ENCODE data around the gene COL9A1. TPM values are rescaled to one million over a fixed set of nuclear protein-coding genes. Genes with fewer than 3 reads are reported as not detected.

COL9A1 gene
- total and polyA plus RNA-seq, 2 donors (not counting 1 experiment from before 2014, with no cell fraction given): not detected

DNA sequence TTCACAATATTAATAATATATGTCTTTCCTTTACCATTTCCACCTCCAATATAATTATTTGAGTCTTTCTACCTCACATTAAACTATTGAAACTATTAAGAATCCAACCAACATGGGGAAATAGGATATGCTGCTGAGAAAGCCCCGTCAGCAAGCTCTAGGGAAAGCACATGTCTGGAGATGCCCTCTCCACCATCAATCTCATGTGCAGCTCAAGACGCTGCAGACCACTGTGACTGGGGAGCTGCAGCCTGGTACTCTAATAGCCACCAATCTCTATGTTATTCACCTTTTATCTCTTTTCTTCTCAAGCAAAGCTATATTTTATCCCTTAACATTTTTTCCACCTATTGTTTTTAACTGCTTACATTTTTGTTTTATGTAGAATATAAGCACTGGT lies 50.3 kb downstream of the COL9A1 start:
- H3K27ac Mint-ChIP-seq: no peak overlapping the region
- POLR2A ChIA-PET: no interaction called here

DNA sequence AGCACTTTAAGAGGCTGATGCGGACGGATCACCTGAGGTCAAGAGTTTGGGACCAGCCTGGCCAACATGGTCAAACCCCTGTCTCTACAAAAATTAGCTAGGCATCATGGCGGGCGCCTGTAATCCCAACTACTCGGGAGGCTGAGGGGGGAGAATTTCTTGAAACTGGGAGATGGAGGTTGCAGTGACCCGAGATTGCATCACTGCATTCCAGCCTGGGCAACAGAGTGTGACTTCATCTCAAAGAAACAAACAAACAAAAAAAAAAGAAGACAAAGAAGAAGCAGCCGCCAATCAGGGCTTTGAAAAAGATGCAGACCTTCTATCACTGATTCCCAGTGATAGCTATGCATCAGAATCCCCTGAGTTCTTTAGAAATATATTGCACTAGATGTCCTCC lies 56.8 kb downstream of the COL9A1 start:
- H3K79me2 ChIP-seq (ENCODE audit: control insufficient read depth, insufficient read depth, low read length): no peaks in the 10 kb centered on the region
- Mint-ChIP-seq H3K27me3 (peaks cover 20% of the 10 kb centered on the region), H3K9me3 (ENCODE audit: insufficient read depth) (no peaks in the 10 kb centered on the region), H3K4me3 (no peak overlapping the region), H3K4me1 (no peaks in the 10 kb centered on the region), H3K27ac (no peak overlapping the region)
- H4K20me1 ChIP-seq (ENCODE audit: control insufficient read depth, insufficient read depth, low read length, poor library complexity, severe bottlenecking): no peaks in the 10 kb centered on the region
- H3K4me2 ChIP-seq (replicated peaks; ENCODE audit: low read depth, low read length, poor library complexity, severe bottlenecking): no peak overlapping the region
- no peaks in the 10 kb centered on the region for H3K36me3 ChIP-seq (replicated peaks in 1 of 2; ENCODE audit: control extremely low read depth in 1 of 2, control insufficient read depth in 1 of 2, extremely low read depth in 1 of 2, insufficient read depth in 2 of 2, low read length in 1 of 2)
- no peak overlapping the region for H2AFZ ChIP-seq (ENCODE audit: insufficient read depth, low read depth, low read length, poor library complexity, severe bottlenecking)
- H3K27me3 ChIP-seq (replicated peaks in 1 of 4; ENCODE audit: control extremely low read depth in 1 of 4, control insufficient read depth in 3 of 4, insufficient read depth in 4 of 4, low read length in 3 of 4): no peaks in the 10 kb centered on the region
- ATAC-seq (ENCODE audit: low read depth) (no peak), DNase-seq (no peak)
- H3K27ac ChIP-seq (ENCODE audit: low read length in 2 of 2): no peak overlapping the region
- no CpG with 5 or more reads among the region's 7 CpGs for WGBS (ENCODE audit: insufficient coverage)
- intact Hi-C loops (cut with micrococcal nuclease): no loop called here
- H3K4me1 ChIP-seq (ENCODE audit: control insufficient read depth in 2 of 2, insufficient read depth in 2 of 2, low read length in 2 of 2): no peaks in the 10 kb centered on the region
- TF ChIP-seq, protein P1, sequence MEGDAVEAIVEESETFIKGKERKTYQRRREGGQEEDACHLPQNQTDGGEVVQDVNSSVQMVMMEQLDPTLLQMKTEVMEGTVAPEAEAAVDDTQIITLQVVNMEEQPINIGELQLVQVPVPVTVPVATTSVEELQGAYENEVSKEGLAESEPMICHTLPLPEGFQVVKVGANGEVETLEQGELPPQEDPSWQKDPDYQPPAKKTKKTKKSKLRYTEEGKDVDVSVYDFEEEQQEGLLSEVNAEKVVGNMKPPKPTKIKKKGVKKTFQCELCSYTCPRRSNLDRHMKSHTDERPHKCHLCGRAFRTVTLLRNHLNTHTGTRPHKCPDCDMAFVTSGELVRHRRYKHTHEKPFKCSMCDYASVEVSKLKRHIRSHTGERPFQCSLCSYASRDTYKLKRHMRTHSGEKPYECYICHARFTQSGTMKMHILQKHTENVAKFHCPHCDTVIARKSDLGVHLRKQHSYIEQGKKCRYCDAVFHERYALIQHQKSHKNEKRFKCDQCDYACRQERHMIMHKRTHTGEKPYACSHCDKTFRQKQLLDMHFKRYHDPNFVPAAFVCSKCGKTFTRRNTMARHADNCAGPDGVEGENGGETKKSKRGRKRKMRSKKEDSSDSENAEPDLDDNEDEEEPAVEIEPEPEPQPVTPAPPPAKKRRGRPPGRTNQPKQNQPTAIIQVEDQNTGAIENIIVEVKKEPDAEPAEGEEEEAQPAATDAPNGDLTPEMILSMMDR (IDR thresholded peaks at IDR 0.05): no peak
- TF ChIP-seq EZH2 (IDR thresholded peaks at IDR 0.05; ENCODE audit: borderline replicate concordance, insufficient read depth, low read depth, low read length, poor library complexity, severe bottlenecking): no peak
- no peaks in the 10 kb centered on the region for H3K9me3 ChIP-seq (ENCODE audit: control extremely low read depth in 1 of 3, control insufficient read depth in 2 of 3, insufficient read depth in 1 of 3, low read length in 2 of 3)
- no peak overlapping the region for H3K4me3 ChIP-seq (ENCODE audit: control extremely low read depth in 1 of 5, extremely low read depth in 1 of 5, insufficient read depth in 1 of 5, low read depth in 2 of 5, low read length in 4 of 5)
- POLR2A ChIA-PET: no interaction called here
- H3K9ac ChIP-seq (ENCODE audit: low read length): no peak overlapping the region
- CTCF ChIA-PET: no interaction called here

More for the DNA sequence above, 50.3 kb downstream of the COL9A1 start:
- H3K9me3 Mint-ChIP-seq (ENCODE audit: insufficient read depth): no peaks in the 10 kb centered on the region
- TF ChIP-seq, protein P1 (IDR thresholded peaks at IDR 0.05): no peak
- no peak for TF ChIP-seq EZH2 (IDR thresholded peaks at IDR 0.05; ENCODE audit: borderline replicate concordance, insufficient read depth, low read depth, low read length, poor library complexity, severe bottlenecking)
- Histone ChIP-seq H3K4me2 (replicated peaks; ENCODE audit: low read depth, low read length, poor library complexity, severe bottlenecking) (no peak overlapping the region), H3K27ac (ENCODE audit: low read length in 2 of 2) (no peak overlapping the region), H4K20me1 (ENCODE audit: control insufficient read depth, insufficient read depth, low read length, poor library complexity, severe bottlenecking) (no peaks in the 10 kb centered on the region), H3K27me3 (replicated peaks in 1 of 4; ENCODE audit: control extremely low read depth in 1 of 4, control insufficient read depth in 3 of 4, insufficient read depth in 4 of 4, low read length in 3 of 4) (peaks cover 0 to 4% (median 0%) of the 10 kb centered on the region in 4 experiments), H2AFZ (ENCODE audit: insufficient read depth, low read depth, low read length, poor library complexity, severe bottlenecking) (no peak overlapping the region), H3K79me2 (ENCODE audit: control insufficient read depth, insufficient read depth, low read length) (no peaks in the 10 kb centered on the region), H3K4me3 (ENCODE audit: control extremely low read depth in 1 of 5, extremely low read depth in 1 of 5, insufficient read depth in 1 of 5, low read depth in 2 of 5, low read length in 4 of 5) (no peak overlapping the region), H3K4me1 (ENCODE audit: control insufficient read depth in 2 of 2, insufficient read depth in 2 of 2, low read length in 2 of 2) (no peaks in the 10 kb centered on the region), H3K36me3 (replicated peaks in 1 of 2; ENCODE audit: control extremely low read depth in 1 of 2, control insufficient read depth in 1 of 2, extremely low read depth in 1 of 2, insufficient read depth in 2 of 2, low read length in 1 of 2) (no peaks in the 10 kb centered on the region), H3K9ac (ENCODE audit: low read length) (no peak overlapping the region), H3K9me3 (ENCODE audit: control extremely low read depth in 1 of 3, control insufficient read depth in 2 of 3, insufficient read depth in 1 of 3, low read length in 2 of 3) (no peaks in the 10 kb centered on the region)
- CTCF ChIA-PET: no interaction called here
- H3K4me3 Mint-ChIP-seq: no peak overlapping the region
- ATAC-seq (ENCODE audit: low read depth): no peak
- peaks cover 18% of the 10 kb centered on the region for H3K27me3 Mint-ChIP-seq
- 90% methylated on average over 1 of the region's 2 CpGs for WGBS (ENCODE audit: insufficient coverage)
- no peaks in the 10 kb centered on the region for H3K4me1 Mint-ChIP-seq
- no peak for DNase-seq
- intact Hi-C loops (cut with micrococcal nuclease): no loop called here

Data from B cell (primary cell).